ENCODE data around the gene C19orf67.

The C19orf67 gene

DNA sequence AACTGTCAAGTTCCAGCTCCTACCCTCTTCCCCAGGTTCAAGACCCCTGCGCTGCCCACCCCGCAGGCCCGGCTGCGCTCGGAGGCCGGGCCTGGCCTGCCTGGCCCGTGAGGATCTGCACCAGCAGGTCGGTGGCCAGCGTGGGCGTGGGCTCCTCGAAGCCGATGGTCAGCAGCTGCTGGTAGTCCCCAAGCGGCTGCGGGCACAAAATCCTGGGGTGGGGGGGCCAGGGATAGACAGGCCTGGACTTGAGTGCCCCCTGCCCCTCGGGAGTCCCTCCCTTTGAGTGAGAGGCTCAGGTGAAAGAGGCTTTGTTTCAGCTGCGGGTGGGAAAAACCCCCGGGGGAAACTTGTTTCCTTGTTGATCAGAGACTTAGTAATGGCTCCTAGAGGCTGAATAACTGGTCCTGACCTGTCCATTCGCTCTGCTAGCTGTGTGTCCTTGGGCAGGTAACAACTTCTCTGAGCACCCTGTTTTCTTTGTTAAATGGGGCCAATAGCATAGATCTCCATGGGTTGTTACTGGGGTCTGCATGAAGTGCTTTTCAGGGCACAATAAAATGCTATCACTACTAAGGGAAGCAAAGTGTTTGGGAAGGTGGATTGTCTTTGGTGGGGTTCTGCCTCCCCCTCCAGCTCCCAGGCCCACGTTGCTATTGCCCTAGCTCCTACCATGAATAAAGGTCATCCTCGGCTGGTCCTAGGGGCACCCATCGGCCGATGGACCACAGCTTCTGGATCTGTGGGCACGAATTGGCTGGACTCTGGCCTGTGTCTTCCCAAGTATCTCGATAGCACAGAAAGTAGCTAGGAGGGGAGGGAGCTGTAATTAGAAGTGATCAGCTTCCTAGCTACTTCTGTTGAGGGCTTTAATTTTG lies 3.5 kb downstream of the C19orf67 start:
- DNase-seq: no peak

DNA sequence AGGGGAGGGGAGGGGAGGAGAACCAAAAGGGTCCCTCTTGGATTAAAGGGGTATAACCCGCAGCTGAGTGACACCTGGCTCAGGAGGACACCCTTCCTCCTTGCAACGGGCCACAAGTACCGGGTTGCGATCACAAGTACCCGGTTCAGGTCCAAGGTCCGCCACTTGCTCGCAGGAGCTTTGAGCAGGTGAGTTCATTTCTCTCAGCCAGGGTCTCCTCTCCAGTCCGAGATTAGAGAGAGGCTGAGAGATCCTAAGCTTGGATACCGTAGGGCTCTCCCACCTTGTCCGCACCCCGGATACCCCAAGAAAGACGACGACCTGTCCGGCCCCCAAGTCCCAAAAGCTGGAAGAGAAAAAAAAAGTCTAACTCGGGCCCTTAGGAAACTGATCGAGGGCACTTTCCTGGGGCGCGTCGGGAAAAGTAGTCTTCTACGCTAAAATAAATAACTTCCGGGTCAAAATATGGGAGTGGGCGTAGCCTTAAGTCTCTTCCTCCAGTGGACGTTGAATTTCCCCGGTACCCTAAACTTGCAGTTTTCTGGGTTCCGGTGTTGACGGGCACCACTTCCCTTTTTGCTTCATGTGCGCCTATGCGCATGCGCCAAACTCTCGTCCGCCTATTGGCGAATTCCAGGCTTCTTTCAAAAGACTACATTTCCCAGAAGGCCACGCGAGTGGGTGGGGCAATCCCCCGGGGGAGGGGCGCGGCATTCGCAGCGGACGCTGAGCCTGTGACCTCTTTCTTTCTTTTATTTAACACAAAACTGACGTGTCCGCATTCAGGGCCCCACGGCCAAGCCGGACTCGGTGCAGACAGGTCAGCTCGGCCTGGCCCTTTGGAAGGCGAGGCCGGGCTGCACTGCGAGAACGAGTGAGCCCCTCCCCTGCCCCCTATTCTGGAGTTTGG lies 4.4 kb downstream of the C19orf67 start:
- peak; percentile 98 for DNase-seq

DNA sequence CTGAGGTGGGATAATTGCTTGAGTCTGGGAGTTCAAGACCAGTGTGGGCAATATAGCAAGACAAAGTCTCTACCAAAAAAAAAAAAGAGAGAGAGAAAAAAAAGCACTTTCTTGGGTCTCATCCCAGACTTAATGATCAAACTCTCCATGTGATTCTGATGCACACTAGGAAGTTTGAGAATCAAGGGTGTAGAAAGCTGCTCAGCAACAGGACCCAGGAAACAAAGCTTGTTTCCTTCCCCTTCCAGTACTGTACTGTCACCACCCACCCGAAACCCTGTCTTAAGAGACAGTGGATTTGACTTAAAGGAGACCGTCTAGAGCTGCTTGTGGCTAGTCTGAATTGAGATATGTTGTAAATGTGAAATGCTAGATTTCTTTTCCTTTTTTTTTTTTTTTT lies 7.2 kb downstream of the C19orf67 start:
- no peak for DNase-seq

DNA sequence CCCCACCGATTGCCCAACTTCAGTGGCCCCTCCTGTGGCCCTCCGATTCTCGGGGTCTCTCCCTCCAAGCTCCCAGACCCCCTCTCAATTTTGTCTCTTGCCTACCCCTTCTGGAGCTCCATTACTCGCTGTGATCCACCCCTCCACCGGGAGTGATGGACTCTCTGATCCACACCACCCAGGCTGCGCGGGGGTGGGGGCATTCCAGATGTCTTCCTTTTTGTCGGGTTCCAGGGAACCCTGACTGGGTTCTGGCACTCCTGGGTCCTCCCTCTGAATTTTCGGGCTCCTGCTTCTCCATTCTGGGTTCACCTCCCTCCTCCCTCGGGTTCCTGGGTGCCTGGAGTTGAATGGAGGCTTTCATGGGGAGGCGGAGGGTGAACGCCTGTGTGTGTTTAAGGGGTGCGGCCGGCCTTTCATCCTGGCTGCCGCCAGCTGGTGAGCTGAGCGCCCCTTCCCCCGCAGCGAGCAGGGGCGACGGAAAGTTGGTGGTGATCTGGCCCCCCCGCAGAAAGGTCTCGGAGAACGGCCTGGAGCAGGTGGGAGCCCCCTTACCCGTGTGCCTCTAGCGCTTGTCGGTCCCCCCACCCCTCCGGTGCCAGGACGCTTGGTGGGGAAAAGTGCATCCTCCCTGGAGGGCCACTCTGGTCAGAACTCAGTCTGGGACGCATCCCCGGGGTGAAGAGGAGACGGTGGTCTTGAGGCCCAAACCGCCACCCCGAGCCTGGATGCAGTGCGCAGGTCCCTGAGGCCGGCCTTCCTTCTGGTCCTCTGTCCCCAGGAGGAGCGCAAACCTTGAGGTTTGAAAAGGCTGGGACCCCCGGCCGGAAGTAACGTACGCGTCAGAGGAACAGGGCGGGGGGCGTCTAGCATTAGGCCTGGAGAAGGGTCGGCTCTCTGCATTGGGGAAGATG lies 11.4 kb downstream of the C19orf67 start:
- no peak for DNase-seq

DNA sequence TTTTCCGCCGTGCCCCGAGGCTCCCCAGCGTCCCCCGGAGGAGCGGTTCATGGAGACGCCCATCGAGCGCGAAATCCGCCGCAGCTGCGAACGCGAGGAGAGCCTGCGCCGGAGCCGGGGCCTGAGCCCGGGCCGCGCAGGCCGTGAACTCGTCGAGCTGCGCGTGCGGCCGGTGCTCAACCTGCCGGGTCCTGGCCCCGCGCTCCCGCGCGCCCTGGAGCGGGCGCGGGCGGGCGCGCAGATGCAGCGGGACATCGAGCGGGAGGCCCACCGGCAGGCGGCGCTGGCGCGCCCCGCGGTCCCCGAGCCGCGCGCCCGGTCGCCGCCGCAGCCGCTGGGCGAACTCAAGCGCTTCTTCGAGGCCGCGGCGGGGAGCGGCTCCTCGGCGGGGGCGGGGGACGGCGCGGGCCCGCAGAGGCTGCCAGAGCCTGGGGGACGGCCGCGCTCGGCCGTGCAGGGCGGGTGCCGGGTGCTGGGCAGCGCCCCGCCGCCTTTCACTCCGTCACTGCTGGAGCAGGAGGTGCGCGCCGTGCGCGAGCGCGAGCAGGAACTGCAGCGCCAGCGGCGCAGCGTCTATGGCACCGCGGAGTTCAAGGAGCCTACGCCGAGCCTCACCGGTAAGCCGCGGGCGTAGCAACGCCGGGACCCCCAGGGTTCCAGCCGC lies 12.2 kb downstream of the C19orf67 start:
- DNase-seq: peak; percentile 76

DNA sequence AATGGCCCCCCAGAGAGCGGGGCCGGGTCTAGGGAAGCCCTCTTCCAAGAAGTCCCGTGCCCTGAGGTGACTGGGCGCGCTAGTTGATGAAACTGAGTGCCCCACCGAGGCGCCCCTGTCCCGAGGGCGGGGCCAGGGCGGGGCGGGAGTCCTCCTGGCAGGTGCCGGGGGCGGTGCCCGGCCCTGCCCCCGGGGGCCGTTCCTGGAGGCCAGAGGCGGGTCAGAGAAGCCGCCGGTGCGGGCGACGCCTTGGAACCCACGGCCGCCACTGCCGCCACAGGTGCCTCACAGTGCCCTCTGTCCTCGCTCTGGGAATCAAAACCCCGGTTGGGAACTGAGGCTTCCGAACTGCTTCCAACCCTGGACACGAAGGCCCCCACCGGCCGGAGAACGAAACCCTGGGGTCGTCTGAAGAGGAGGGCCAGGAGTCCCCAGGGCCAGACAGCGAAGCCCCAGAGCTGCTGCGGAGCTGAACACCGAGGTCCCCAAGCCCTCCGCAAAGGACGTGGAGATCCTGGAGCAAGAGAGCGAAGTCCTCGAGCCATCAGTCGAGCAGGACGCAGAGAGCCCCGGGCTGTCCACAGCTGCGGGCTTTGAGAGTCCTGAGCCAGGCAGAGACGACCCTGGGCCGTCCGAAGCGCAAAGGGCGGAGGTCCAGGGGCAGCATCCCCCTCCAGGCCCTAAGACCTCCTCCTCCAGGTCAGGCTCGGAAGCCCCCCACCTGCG lies 12.9 kb downstream of the C19orf67 start, which contains the start of gene MISP3:
TSS of gene MISP3 (plus strand) at position 252 of the 726 bp plus-strand sequence. CDS start 524 bp downstream, outside the sequence.
- peak; percentile 84 for DNase-seq

DNA sequence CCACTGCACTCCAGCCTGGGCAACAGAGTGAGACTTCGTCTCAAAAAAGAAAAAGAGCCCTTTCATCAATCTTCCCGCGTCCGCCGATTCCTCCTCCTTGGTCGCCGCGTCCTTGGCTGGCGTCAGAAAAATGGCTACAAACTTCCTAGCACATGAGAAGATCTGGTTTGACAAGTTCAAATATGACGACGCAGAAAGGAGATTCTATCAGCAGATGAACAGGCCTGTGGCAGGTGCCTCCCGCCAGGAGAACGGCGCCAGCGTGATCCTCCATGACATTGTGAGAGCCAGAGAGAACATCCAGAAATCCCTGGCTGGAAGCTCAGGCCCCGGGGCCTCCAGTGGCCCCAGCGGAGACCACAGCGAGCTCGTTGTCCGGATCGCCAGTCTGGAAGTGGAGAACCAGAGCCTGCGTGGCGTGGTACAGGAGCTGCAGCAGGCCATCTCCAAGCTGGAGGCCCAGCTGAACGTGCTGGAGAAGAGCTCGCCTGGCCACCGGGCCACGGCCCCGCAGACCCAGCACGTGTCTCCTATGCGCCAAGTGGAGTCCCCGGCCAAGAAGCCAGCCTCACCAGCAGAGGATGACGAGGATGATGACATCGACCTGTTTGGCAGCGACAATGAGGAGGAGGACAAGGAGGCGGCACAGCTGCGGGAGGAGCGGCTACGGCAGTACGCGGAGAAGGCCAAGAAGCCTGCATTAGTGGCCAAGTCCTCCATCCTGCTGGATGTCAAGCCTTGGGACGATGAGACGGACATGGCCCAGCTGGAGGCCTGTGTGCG lies 15.1 kb downstream of the C19orf67 start:
- no peak for DNase-seq

DNA sequence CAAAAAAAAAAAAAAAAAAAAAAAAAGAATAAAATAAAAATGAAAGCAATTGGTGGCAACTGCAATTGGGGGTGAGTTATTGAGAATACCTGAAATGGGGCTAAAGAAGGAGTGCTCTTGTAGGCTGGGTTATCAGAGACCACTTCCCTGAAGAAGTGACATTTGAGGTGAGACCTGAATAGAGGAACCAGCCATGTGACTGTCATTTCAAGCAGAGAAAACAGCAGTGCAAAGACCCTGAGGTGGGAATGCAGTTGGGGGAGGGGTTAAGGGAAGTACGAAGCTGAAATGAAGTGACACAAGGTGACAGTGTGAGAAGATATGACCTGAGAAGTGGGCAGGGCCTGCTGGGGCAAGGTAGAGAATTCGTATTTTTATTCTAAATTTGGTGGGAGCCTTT lies 19.4 kb downstream of the C19orf67 start:
- DNase-seq: no peak

DNA sequence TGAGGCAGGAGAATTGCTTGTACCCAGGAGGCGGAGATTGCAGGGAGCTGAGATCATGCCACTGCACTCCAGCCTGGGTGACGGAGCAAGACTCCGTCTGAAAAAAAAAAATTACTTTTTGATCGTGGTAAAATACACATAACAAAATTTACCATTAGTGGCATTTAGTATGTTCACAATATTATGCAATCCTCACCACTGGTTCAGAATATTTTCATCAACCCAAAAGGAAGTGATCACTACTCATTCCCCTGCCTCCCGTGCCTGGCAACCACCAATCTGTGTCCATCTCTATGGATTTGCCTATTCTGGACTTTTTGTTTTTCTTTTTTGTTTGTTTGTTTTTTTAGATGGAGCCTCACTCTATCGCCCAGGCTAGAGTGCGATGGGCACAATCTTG lies 22.5 kb downstream of the C19orf67 start:
- no peak for DNase-seq

DNA sequence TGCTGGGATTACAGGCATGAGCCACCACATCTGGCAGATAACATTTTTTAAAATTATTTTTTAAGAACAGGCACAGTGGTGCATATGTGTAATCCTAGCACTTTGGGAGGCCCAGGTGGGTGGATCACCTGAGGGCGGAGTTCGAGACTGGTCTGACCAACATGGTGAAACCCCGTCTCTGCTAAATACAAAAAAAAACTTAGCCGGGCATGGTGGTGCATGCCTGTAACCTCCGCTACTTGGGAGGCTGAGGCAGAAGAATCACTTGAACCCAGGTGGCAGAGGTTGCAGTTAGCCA lies 23.1 kb downstream of the C19orf67 start:
- DNase-seq: no peak

DNA sequence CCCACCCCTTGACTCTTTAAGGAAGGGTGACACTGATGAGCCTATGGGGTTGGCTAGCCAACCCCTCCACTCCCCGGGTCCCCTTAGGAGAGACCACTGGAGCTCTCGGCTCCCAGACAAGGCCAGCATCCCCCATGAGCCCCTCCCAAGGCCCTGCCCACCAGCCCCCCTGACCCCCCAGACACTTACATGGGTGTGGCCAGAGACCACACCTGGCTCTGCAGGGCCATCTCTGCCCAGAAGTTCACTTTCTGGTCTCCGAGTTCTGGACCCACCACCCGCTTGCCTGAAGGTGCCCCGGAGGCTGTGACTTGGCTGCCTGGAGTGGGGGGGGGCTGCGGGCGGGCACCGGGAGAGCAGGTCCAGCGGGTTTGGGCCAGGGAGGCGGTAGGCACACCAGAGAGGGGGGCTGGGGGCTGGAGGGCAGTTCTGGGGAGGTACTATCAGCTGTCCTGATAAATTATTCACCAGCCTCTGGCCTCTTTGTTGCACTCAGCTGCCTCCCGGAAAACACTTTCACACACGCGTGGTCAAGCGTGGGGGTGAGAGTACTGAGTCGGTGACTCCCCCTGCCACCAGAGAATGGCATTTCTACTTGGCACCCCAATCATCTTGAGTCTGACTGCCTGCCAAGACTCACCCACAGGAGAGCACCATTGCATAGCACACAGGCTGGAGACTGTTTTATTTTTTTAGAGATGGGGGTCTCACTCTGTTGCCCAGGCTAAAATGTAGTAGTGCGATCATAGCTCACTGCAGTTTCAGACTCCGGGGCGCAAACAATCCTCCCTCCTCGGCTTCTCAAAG lies 23.6 kb downstream of the C19orf67 start, which contains the start of gene PALM3:
TSS of gene PALM3 (minus strand) at position 326 of the 807 bp plus-strand sequence. CDS start at position 230, 96 bp downstream.
- DNase-seq: no peak

DNA sequence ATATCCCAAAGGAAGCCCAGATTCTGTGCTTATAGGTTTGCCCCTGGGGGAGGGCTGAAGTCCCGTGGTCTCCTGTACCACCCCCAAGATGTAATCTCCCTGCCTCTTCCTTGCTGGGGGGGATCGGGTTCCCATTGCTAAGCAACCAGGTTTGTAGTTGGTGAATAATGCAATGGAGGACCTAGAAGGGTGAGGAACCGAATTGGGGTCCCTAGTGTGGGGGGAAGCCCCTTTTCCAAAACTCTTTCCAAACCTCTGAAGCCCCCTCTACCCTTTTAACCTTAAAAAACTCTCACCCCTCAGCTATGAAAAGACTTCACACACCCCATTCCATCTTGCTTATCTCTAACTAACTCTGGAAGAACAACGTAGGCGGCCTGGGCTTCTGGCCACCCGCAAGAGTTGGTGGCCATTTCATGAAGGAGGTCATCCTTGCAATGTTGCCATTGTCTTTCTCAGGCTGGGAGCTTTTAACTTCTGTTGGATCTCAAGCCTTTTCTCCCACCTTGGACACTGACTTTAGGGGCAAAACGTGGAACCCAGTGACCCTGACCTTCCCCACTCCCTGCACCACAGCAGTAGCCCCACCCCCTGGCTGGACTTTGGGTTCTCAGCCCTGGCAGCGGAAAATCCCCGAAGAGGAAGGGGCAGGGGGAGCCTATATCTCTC lies 24.4 kb downstream of the C19orf67 start:
- DNase-seq: no peak

DNA sequence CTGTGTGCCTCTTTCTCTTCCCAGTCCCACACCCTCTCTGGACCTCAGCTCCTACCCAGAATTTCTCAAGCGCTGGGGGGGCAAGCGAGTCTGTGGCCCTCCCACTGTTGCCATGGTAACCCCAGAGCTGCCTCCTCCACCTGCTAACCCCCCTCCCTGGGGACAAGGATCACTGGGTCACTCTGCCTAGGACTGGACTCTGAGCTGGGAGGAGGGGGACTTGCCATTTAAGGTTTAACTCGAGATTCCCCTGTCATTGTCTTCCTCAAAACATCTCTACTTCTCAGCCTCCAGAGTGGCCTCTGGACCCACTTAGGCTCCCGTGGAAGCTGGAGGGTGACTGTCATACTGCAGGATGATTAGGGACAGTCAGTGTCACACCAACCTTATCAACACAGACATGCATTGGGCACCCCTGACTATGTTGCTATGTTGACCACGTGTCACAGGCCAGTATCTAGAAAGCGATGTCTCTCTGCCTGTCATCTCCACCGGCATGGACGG lies 25.9 kb downstream of the C19orf67 start:
- DNase-seq: no peak

DNA sequence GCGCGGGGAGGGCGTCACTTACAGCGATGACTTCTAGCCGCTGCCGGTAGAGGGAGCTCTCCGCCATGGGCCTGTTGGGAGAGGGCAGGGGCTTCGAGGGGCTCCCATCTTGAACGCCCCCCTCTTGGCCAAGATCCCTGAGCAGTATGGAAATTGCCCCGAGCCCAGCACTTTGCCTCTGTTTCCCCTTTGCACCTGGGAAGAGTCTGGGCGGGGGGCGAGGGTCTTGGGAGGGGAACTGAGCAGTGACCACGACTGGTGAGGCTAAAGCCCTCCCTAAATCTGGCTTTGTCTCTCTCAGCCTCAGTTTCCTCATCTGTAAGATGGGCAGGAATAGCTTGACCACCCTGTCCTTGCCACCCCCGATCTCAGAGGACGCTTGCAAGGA lies 26.5 kb downstream of the C19orf67 start:
- DNase-seq: no peak

DNA sequence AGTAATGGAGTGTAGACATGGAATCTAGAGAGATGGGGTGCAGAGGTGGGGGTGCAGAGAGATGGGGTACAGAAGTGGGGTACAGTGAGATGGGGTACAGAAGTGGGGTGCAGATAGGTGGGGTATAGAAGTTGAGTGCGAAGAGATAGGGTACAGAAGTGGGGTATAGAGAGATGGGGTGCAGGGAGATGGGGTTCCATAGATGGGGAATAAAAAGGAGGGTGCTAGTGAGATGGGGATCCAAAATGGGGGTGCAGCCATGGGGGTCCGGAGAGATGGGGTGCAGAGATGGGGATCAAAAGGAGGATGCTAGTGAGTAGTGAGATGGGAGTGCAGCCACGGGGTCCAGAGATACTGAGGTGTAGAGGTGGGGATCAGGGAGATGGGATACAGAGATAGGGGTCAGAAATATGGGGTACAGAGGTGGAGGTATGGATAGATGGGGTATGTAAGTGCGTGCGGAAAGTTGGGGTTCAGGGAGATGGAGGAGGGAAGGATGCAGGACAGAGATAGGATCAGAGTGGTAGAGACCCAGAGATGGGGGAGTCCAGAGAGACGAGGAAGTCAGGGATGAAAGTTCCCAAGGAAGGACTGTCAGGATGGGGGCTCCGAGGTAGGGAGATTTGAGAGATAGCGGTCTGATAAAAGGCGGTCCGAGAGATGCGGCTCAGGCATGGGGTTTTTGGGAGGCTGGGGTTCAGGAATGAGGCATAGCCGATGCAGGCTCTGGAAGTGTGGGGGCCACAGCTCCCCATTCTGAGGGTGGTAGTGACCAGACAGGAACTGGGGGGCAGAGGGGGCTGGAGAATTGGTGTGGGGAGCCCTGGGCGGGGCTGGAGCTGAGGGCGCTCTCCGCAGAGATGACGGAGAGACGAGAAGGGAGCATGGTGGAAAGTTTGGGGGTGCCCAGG lies 27.1 kb downstream of the C19orf67 start:
- no peak for DNase-seq

DNA sequence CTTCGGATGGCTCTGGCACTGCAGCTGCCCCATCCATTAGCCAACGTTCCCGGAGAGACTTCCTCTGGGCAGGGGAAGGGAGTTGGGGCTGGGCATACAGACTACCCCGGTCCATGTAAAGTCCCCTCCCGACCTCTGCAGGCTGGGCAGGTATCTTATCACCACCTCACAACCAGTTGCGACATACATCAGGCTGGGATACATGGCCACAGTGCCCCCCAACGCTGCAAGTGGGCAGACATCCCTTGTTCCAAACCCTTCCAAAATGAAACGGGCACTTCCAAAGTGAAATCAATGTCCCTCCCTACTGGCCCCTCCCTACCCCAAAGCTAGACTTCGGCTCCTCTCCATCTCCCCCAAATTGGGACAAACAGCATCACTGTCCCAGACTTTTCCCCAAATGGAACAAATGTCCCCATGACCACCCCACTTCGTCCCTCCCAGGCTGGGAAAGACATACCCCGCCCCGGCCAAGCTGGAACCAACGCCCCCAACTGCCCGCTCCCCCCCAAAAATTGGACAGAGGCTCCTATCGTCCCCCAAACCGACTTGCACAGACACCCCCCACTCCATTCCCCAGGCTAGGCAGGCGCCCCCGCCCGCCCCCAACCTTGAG lies 28.7 kb downstream of the C19orf67 start:
- DNase-seq: no peak

DNA sequence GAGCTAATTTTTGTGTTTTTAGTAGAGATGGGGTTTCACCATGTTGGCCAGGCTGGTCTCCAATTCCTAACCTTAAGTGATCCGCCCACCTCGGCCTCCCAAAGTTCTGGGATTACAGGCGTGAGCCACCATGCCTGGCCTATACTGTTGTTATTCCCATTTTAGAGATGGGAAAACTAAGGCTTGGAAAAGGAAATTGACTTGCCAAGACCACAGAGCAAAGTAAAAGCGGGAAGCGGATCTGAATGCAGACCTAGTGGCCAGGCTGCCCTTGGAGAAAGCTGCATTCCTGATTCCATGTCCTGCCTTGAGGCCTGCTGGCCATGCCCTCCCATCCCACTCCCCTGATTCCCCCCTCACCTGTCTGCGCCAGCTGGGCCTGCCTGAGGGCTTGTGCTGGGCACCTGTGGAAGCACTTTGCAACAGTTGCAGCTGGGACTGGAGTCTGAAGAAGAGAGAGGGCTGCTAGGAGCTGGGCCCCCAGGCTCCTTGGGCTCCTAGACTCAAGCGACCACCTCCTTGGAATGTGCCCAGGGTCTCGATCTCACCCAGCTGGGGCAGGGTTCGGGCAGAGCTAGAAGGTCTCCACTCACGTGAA lies 29.4 kb downstream of the C19orf67 start:
- DNase-seq: no peak

Data from NCI-H774 (cell line).